NT2/D1 (cell line): ENCODE results near the gene SDK2.

Experiments used
- SUZ12 ChIP-seq: IDR thresholded peaks from 2 replicates; pipeline ENCODE4 v1.6.1; 2011; ENCODE audit not compliant: insufficient read length, insufficient read depth; ENCODE audit errors: extremely low read depth
- YY1 ChIP-seq: IDR thresholded peaks from 2 replicates; pipeline ENCODE4 v1.6.1; 2011; ENCODE audit not compliant: insufficient read length, insufficient read depth
- ZNF274 ChIP-seq: IDR thresholded peaks from 2 replicates; pipeline ENCODE4 v1.6.1; 2011; ENCODE audit warnings: mild to moderate bottlenecking, low read depth, low read length

DNA sequence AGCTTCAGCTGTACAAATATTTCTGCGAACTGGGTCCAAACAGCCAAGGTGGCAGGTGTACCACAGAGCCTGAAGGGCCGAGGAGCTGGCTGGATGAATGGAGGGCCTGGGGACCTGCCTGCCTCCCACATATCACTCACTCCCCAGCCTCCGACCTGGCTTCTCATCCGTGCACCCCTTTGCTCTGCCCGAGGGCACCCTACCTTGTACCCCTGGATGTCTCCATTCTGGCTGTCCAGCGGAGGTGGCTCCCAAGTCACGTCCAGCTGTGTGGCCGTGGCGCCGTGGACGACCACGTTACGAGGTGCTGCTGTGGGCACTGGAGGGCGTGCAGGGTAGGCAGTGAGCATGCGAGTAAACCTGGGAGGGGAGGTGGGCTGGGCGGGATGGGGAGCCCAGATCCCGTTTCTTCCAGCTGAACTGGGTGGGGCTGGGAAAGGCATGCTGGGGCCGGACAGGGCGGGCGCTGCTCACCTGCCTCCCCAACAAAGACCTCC lies 265.2 kb downstream of the SDK2 start:
- TF ChIP-seq ZNF274 (no peak), SUZ12 (no peak), YY1 (no peak)
